Measurements from ENCODE around the gene TMEM51. TPM values are rescaled to one million over a fixed set of nuclear protein-coding genes. Genes with fewer than 3 reads are reported as not detected.

The TMEM51 gene
- total RNA-seq, 2 donors from 2014 or later, result 12.1 TPM

- Histone ChIP-seq H3K27me3 (ENCODE audit: control insufficient read depth, insufficient read depth, low read length, poor library complexity, severe bottlenecking) (no peaks in the 10 kb centered on the region), H3K9me3 (ENCODE audit: control insufficient read depth, low read length) (peaks cover 13% of the 10 kb centered on the region), H3K27ac (ENCODE audit: low read depth, low read length) (no peak overlapping the region), H3K4me3 (ENCODE audit: low read length) (no peak overlapping the region), H3K9ac (ENCODE audit: extremely low read depth, low read length, poor library complexity, severe bottlenecking) (no peak overlapping the region), H3K4me1 (ENCODE audit: control insufficient read depth, insufficient read depth, low read length) (no peaks in the 10 kb centered on the region), H3K36me3 (ENCODE audit: control insufficient read depth, insufficient read depth, low read length) (no peaks in the 10 kb centered on the region)
- 36 to 49% methylated on average over 6 to 18 of the region's 18 CpGs for WGBS, 2 experiments (ENCODE audit: insufficient coverage in 1 of 2, insufficient read length in 1 of 2)
- peaks cover 10% of the 10 kb centered on the region for H3K27me3 Mint-ChIP-seq (ENCODE audit: insufficient read depth)
- H3K27ac Mint-ChIP-seq, result no peak overlapping the region
- peaks cover 3% of the 10 kb centered on the region for H3K4me1 Mint-ChIP-seq
- H3K4me3 Mint-ChIP-seq, result no peak overlapping the region
- peak; percentile 96 for DNase-seq
- H3K36me3 Mint-ChIP-seq (ENCODE audit: low read depth), result no peaks in the 10 kb centered on the region
- peak; percentile 94 for TF ChIP-seq CTCF (conservative IDR thresholded peaks at IDR 0.05)
- peaks cover 17% of the 10 kb centered on the region for H3K9me3 Mint-ChIP-seq
Observed at GRCh38 chr1:15128520-15129313, 24.8 kb upstream of the TMEM51 start.

- WGBS, 2 experiments (ENCODE audit: insufficient coverage in 1 of 2, insufficient read length in 1 of 2), result 87 to 89% methylated on average over 4 of the region's 4 CpGs
- TF ChIP-seq CTCF (conservative IDR thresholded peaks at IDR 0.05), result no peak
Observed at GRCh38 chr1:15129944-15130343, 23.6 kb upstream of the TMEM51 start.

GRCh38 chr1:15130607-15131006 lies 22.9 kb upstream of the TMEM51 start:
- Histone ChIP-seq H3K36me3 (ENCODE audit: control insufficient read depth, insufficient read depth, low read length) (no peaks in the 10 kb centered on the region), H3K27me3 (ENCODE audit: control insufficient read depth, insufficient read depth, low read length, poor library complexity, severe bottlenecking) (no peaks in the 10 kb centered on the region), H3K9me3 (ENCODE audit: control insufficient read depth, low read length) (peaks cover 13% of the 10 kb centered on the region), H3K4me3 (ENCODE audit: low read length) (no peak overlapping the region), H3K27ac (ENCODE audit: low read depth, low read length) (no peak overlapping the region), H3K9ac (ENCODE audit: extremely low read depth, low read length, poor library complexity, severe bottlenecking) (no peak overlapping the region), H3K4me1 (ENCODE audit: control insufficient read depth, insufficient read depth, low read length) (no peaks in the 10 kb centered on the region)
- WGBS, 2 experiments (ENCODE audit: insufficient coverage in 1 of 2, insufficient read length in 1 of 2), result 89 to 91% methylated on average over 1 to 3 of the region's 3 CpGs
- peaks cover 18% of the 10 kb centered on the region for H3K27me3 Mint-ChIP-seq (ENCODE audit: insufficient read depth)
- peaks cover 10% of the 10 kb centered on the region for H3K4me1 Mint-ChIP-seq
- H3K36me3 Mint-ChIP-seq (ENCODE audit: low read depth), result no peaks in the 10 kb centered on the region
- DNase-seq, result no peak
- TF ChIP-seq CTCF (conservative IDR thresholded peaks at IDR 0.05), result no peak
- peaks cover 17% of the 10 kb centered on the region for H3K9me3 Mint-ChIP-seq
- H3K4me3 Mint-ChIP-seq, result no peak overlapping the region
- no peak overlapping the region for H3K27ac Mint-ChIP-seq

More at GRCh38 chr1:15129944-15130343, 23.6 kb upstream of the TMEM51 start:
- DNase-seq, result no peak
- Histone ChIP-seq H3K27ac (ENCODE audit: low read depth, low read length) (no peak overlapping the region), H3K27me3 (ENCODE audit: control insufficient read depth, insufficient read depth, low read length, poor library complexity, severe bottlenecking) (no peaks in the 10 kb centered on the region), H3K4me1 (ENCODE audit: control insufficient read depth, insufficient read depth, low read length) (no peaks in the 10 kb centered on the region), H3K4me3 (ENCODE audit: low read length) (no peak overlapping the region), H3K9me3 (ENCODE audit: control insufficient read depth, low read length) (peaks cover 13% of the 10 kb centered on the region), H3K9ac (ENCODE audit: extremely low read depth, low read length, poor library complexity, severe bottlenecking) (no peak overlapping the region), H3K36me3 (ENCODE audit: control insufficient read depth, insufficient read depth, low read length) (no peaks in the 10 kb centered on the region)
- Mint-ChIP-seq H3K36me3 (ENCODE audit: low read depth) (no peaks in the 10 kb centered on the region), H3K27ac (no peak overlapping the region), H3K4me3 (no peak overlapping the region), H3K9me3 (peaks cover 17% of the 10 kb centered on the region), H3K4me1 (peaks cover 5% of the 10 kb centered on the region), H3K27me3 (ENCODE audit: insufficient read depth) (peaks cover 18% of the 10 kb centered on the region)
